HepG2 (cell line): ENCODE measurements around the gene URM1. TPM values are rescaled to one million over a fixed set of nuclear protein-coding genes. Genes with fewer than 3 reads are reported as not detected.

Source experiments
- BCL6 ChIP-seq: IDR thresholded peaks from 2 replicates; pipeline ENCODE4 v1.6.1; 2016; ENCODE audit warnings: missing genetic modification reagents, missing compliant biosample characterization
- CREB1 ChIP-seq, 2 experiments: fragments of 450-650 bp in 1 of 2; IDR thresholded peaks; 2 replicates each; pipeline ENCODE4 v1.6.1; 2016 to 2017; ENCODE audit warnings: control low read depth in 1 of 2, mild to moderate bottlenecking in 1 of 2, missing compliant biosample characterization in 1 of 2, missing genetic modification characterization in 1 of 2
- ELF4 ChIP-seq: sonication (generic); formaldehyde crosslinking; IDR thresholded peaks from 2 replicates; pipeline ENCODE4 v1.5.0; 2020; ENCODE audit warnings: missing genetic modification reagents, mild to moderate bottlenecking, moderate library complexity, borderline replicate concordance
- FOSL1 ChIP-seq: sonication (generic); formaldehyde crosslinking; IDR thresholded peaks from 2 replicates; pipeline ENCODE4 v1.9.0; 2021; ENCODE audit warnings: missing genetic modification reagents, borderline replicate concordance
- GATAD1 ChIP-seq: IDR thresholded peaks from 2 replicates; pipeline ENCODE4 v1.6.1; 2016; ENCODE audit warnings: missing genetic modification reagents, missing compliant biosample characterization
- HMG20B ChIP-seq: conservative IDR thresholded peaks from 2 replicates; pipeline ENCODE4 v1.6.1; 2016; ENCODE audit warnings: missing genetic modification reagents, missing compliant biosample characterization
- HOXA3 ChIP-seq: sonication (generic); formaldehyde crosslinking; IDR thresholded peaks from 2 replicates; pipeline ENCODE4 v1.5.0; 2020; ENCODE audit warnings: missing genetic modification reagents
- IKZF5 ChIP-seq: IDR thresholded peaks from 2 replicates; pipeline ENCODE4 v1.6.1; 2018; ENCODE audit warnings: missing genetic modification reagents, mild to moderate bottlenecking, missing compliant biosample characterization
- MED8 ChIP-seq: sonication (generic); formaldehyde crosslinking; IDR thresholded peaks from 2 replicates; pipeline ENCODE4 v1.8.1; 2023; ENCODE audit warnings: mild to moderate bottlenecking, missing genetic modification reagents; ENCODE audit not compliant: insufficient replicate concordance
- NAIF1 ChIP-seq: sonication (generic); formaldehyde crosslinking; IDR thresholded peaks from 2 replicates; pipeline ENCODE4 v1.5.0; 2020; ENCODE audit warnings: mild to moderate bottlenecking, missing genetic modification reagents, borderline replicate concordance
- NR2F6 ChIP-seq, 2 experiments: IDR thresholded peaks; 2 replicates each; pipeline ENCODE4 v1.6.1; 2016; ENCODE audit warnings: antibody characterized with exemption in 1 of 2, mild to moderate bottlenecking in 1 of 2
- RXRB ChIP-seq: IDR thresholded peaks from 2 replicates; pipeline ENCODE4 v1.6.1; 2016; ENCODE audit warnings: borderline replicate concordance, missing genetic modification reagents, missing compliant biosample characterization
- SSRP1 ChIP-seq: IDR thresholded peaks from 2 replicates; pipeline ENCODE4 v1.6.1; 2016; ENCODE audit warnings: control low read depth
- ZBTB20 ChIP-seq: sonication (generic); formaldehyde crosslinking; IDR thresholded peaks from 2 replicates; pipeline ENCODE4 v1.8.1; 2023; ENCODE audit warnings: missing genetic modification reagents, low read depth, mild to moderate bottlenecking, borderline replicate concordance
- ZBTB49 ChIP-seq: sonication (generic); formaldehyde crosslinking; IDR thresholded peaks from 2 replicates; pipeline ENCODE4 v1.4.0; 2020; ENCODE audit warnings: missing genetic modification reagents, borderline replicate concordance
- ZKSCAN1 ChIP-seq: fragments of 150-350 bp; IDR thresholded peaks from 2 replicates; pipeline ENCODE4 v1.6.1; 2014; ENCODE audit warnings: low read length
- ZMYM2 ChIP-seq: sonication (generic); formaldehyde crosslinking; IDR thresholded peaks from 2 replicates; pipeline ENCODE4 v1.8.0; 2022; ENCODE audit warnings: mild to moderate bottlenecking, missing genetic modification reagents
- ZNF678 ChIP-seq: sonication (generic); formaldehyde crosslinking; IDR thresholded peaks from 2 replicates; pipeline ENCODE4 v1.4.0; 2020; ENCODE audit warnings: mild to moderate bottlenecking, missing genetic modification reagents
- ZNF710 ChIP-seq: sonication (generic); formaldehyde crosslinking; IDR thresholded peaks from 2 replicates; pipeline ENCODE4 v1.5.0; 2020; ENCODE audit warnings: mild to moderate bottlenecking, missing genetic modification reagents, borderline replicate concordance
- polyA plus RNA-seq, 8 experiments: library from polyadenylated mRNA; depleted of rRNA in 3 of 8; stranded (reverse) in 7 of 8; unstranded in 1 of 8; fragments of >200 nt; fragmentation: Illumina TruSeq in 4 of 8; extraction: Trizol in 4 of 8; gene quantifications; 2 replicates each; pipeline versions ENCODE4 v1.2.1 to v1.2.3, GENCODE V29; 2011 to 2016; ENCODE audit warnings: low read depth in 4 of 8, missing spikeins in 1 of 8, mixed read lengths in 1 of 8; ENCODE audit not compliant: insufficient read depth in 1 of 8
- total RNA-seq, 5 experiments: library from RNA; depleted of rRNA; stranded (reverse); fragments of >200 nt; fragmentation: Illumina TruSeq; extraction: Trizol; gene quantifications; 2 replicates each; pipeline ENCODE4 v1.2.3, GENCODE V29; 2016; ENCODE audit warnings: low read depth in 1 of 5
- TF ChIP-seq, protein P1 (sequence below): IDR thresholded peaks from 2 replicates; pipeline ENCODE4 v1.6.1; 2012; ENCODE audit warnings: inconsistent platforms
- TF ChIP-seq, protein P2 (sequence below): sonication (generic); formaldehyde crosslinking; IDR thresholded peaks from 2 replicates; pipeline ENCODE4 v1.8.0; 2022; ENCODE audit warnings: low read depth, missing genetic modification reagents

URM1 gene
- total and polyA plus RNA-seq, 2 of the 13 experiments (the other 11 are each of a cell fraction or from before 2014, with no cell fraction given) = 37.1 to 41.3 TPM

DNA sequence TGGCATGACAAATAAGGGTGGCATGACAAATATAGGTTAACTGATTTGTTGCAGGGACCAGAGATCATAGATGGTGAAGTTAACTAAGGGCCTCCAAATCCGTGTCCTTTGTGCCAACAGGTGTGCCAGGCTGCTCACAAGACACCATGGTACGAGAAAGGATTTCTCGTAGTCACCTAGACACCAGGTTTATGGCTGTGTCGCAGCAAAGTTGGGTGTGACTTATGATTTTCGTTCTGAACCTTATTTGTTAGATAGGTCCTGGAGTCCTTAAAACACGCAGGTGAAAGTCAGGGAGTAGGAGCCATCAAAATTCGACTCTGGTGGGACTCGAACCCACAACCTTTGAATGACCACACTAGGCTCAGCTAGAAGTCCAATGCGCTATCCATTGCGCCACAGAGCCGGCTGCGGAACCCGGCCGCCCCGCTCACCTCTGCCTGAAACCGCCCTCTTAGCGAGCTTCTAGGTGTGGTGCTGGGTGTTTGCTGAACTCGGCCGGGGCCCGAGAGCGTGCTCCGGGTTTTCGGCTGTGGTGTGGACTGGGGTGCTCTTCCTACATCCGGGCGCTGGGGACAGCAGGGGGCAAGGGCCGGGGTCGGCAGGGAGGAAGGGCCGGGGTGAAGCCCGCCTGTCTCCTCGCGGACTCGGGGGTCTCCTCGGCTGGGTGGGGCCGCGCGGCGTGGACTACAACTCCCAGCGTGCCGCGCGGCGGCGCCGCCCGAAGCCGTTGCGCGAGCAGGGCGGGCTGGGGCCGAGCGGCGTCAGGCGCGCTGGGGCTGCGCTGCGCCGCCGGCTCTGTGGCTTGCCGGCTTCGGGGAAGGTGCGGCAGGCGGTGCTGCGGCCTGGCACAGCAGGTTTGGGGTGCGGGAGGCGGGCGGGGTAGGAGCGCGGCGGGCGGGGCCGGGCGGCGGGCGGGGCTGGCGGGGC is 31.1 kb upstream of the URM1 start, which contains the start of gene SLC27A4 (continued):
- TF ChIP-seq GATAD1 (CRISPR knock-in tag) = peak; percentile 47; the same call in 1 of the 2 replicates
- TF ChIP-seq RXRB = 0 out of 2 replicates have a peak, but pooled peaks have one; percentile 6
- peak; percentile 20; the same call in 1 of the 2 replicates for TF ChIP-seq NAIF1 (CRISPR knock-in tag)
- no peak for TF ChIP-seq ELF4 (CRISPR knock-in tag)
- peak; percentile 51 for TF ChIP-seq MED8 (CRISPR knock-in tag)
- 0 out of 2 replicates have a peak, but pooled peaks have one; percentile 23 for TF ChIP-seq ZKSCAN1
- TF ChIP-seq ZBTB20 = peak; percentile 41; the same call in 1 of the 2 replicates
- TF ChIP-seq ZNF710 (CRISPR knock-in tag) = peak; percentile 57; the same call in 1 of the 2 replicates
- TF ChIP-seq HMG20B (CRISPR knock-in tag) = no peak
- peak; percentile 54 for TF ChIP-seq IKZF5 (CRISPR knock-in tag)
- peak; percentile 12; the same call in 1 of the 2 replicates for TF ChIP-seq BCL6 (CRISPR knock-in tag)
- TF ChIP-seq ZBTB49 (CRISPR knock-in tag) = peak; percentile 57; the same call in 1 of the 2 replicates
- TF ChIP-seq ZNF678 (CRISPR knock-in tag) = peak; percentile 36; the same call in 1 of the 2 replicates
- peak; percentile 58; the same call in 1 of the 2 replicates for TF ChIP-seq HOXA3
- TF ChIP-seq, protein P1, sequence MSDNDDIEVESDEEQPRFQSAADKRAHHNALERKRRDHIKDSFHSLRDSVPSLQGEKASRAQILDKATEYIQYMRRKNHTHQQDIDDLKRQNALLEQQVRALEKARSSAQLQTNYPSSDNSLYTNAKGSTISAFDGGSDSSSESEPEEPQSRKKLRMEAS = peak; percentile 45
- TF ChIP-seq CREB1 (IDR thresholded peaks at IDR 0.05) = no peak; the same call in 1 of the 2 replicates
- TF ChIP-seq CREB1 (CRISPR knock-in tag; IDR thresholded peaks at IDR 0.05) = peak; percentile 54
- TF ChIP-seq FOSL1 (CRISPR knock-in tag) = no peak
- TF ChIP-seq ZMYM2 (CRISPR knock-in tag) = peak; percentile 92
- 0 out of 2 replicates have a peak, but pooled peaks have one; percentile 13 for TF ChIP-seq NR2F6 (IDR thresholded peaks at IDR 0.05)
- peak; percentile 27; the same call in 1 of the 2 replicates for TF ChIP-seq NR2F6 (CRISPR knock-in tag; IDR thresholded peaks at IDR 0.05)
- peak; percentile 98 for TF ChIP-seq SSRP1 (CRISPR knock-in tag)
- TF ChIP-seq, protein P2, sequence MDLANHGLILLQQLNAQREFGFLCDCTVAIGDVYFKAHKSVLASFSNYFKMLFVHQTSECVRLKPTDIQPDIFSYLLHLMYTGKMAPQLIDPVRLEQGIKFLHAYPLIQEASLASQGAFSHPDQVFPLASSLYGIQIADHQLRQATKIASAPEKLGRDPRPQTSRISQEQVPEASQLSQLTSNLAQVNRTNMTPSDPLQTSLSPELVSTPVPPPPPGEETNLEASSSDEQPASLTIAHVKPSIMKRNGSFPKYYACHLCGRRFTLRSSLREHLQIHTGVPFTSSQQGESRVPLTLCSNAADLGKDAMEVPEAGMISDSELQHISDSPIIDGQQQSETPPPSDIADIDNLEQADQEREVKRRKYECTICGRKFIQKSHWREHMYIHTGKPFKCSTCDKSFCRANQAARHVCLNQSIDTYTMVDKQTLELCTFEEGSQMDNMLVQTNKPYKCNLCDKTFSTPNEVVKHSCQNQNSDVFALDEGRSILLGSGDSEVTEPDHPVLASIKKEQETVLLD = 0 out of 2 replicates have a peak, but pooled peaks have one; percentile 21
